Stimulated activated CD4-positive, alpha-beta T cell treated with anti-CD3 and anti-CD28 coated beads, TNF-alpha, amount 100 ng/mL, for 1 hour (primary cell): ENCODE measurements around the gene SVIL.

Experiments used
- DNase-seq, 3 donors: peaks; one replicate each; pipeline ENCODE4 v3.0.0-alpha.2; 2020; ENCODE audit warnings: low read depth in 3 of 3, low spot score in 1 of 3

SVIL gene

DNA sequence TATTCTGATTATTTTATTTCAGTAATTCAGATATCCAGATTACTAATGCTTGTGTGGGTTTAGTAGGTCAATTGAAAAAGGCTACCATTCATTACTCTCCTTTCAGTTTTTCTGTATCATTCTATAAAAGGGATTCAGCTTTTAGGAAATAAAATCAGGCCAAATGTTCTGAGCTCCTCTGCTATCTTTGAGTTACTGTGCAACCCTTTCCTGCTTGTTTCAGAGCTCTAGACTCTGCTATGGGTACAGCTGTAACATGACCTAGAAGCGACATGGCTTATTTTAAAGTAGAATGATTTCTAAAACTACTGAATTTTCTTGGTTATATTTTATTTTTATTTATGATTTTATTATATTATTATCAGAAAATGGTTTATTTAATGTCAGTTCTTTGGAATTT lies 203.1 kb downstream of the SVIL start:
- no peak for DNase-seq

DNA sequence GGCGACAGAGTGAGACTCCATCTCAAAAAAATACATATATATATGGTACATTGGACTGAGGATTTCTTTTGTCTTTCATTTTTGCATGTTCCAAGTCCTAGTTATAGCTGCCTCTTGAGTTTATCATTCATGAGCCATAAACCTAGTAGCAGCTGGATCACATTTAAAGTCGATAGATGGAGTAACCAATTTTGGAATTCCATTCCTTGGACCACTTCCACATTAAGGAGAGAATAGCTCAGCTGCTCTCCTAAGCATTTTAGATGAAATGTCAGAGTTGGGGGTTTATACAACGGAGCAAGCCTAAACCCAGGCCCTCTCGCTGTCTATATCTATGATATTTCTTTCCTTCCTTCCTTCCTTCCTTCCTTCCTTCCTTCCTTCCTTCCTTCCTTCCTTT lies 204.7 kb downstream of the SVIL start:
- DNase-seq, result no peak

DNA sequence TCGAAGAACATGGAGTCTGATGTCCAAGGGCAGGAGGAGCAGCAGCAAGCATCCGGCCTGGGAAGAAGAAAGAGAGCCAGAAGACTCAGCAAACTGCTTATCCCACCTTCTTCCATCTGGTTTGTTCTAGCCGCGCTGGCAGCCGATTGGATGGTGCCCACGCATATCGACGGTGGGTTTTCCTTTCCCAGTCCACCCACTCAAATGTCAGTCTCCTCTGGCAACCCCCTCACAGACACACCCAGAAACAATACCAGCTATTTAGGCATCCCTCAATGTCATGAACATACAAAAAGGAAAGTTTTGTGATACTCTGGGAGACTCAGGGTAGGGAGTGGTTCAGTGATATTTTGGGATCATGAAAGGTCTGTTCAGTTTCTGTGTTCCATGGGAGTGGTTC lies 206.3 kb downstream of the SVIL start:
- DNase-seq, result no peak

- DNase-seq, result no peak
Observed at GRCh38 chr10:29427667-29428066, 207.1 kb downstream of the SVIL start.

- no peak for DNase-seq
Observed at GRCh38 chr10:29426420-29426819, 208.4 kb downstream of the SVIL start.

GRCh38 chr10:29424017-29424416 lies 210.8 kb downstream of the SVIL start:
- DNase-seq, result no peak

DNA sequence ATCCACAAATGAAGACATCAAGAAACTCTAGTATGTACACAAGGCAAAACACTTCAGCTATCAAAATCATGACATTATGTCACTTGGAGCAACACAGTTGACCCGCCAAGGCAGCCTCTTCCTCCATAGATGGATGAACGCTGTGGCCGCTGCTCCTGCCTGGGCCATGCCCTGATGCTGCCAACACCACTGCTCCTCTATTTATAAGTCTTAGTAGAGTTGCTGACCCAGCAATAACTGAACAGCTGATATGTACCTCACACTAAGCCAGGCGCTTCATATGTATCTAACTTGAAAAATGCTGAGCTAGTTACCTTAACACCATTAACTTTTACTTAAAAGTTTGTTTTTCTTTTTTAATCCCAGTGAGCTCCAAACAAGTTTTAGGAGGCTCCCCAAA lies 214.0 kb downstream of the SVIL start:
- no peak for DNase-seq

DNA sequence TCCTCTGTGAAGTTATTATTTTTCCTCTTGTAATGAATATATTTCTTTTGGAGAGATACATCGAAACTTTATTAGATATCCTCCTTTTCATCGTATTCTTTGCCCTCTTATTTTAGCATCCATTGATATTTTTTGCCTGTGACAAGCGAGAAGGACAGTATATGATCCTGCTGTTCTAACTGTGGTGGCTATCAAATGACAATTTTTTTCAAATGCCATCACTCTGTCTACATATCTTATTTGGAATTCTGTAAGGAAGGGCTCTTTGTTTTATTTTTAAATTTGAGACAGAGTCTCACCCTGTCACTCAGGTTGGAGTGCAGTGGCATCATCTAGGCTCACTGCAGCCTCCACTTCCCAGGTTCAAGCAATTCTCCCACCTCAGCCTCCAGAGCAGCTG lies 217.4 kb downstream of the SVIL start:
- no peak for DNase-seq

- no peak for DNase-seq
Observed at GRCh38 chr10:29415876-29416275, 218.9 kb downstream of the SVIL start.

DNA sequence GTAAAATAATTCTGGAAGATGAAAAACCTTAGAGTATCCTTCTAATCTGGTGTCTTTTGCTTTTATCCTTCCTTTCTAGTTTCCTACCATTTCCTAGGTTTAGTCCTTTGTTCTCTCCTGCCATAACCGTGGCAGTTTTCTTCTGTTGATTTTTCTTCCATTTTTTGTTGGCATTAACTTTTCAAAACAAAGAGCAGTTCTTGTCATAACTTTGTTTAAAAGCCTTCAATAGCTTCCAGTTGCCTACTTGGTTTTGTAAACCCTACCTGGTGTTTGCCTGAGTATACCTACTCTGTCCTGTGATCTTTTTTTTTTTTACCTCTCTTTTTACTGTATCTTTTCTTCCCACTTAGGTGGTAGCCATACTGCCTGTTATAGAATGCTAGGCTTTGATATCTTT lies 220.3 kb downstream of the SVIL start:
- DNase-seq, result no peak

- no peak for DNase-seq
Observed at GRCh38 chr10:29412485-29412884, 222.3 kb downstream of the SVIL start.

DNA sequence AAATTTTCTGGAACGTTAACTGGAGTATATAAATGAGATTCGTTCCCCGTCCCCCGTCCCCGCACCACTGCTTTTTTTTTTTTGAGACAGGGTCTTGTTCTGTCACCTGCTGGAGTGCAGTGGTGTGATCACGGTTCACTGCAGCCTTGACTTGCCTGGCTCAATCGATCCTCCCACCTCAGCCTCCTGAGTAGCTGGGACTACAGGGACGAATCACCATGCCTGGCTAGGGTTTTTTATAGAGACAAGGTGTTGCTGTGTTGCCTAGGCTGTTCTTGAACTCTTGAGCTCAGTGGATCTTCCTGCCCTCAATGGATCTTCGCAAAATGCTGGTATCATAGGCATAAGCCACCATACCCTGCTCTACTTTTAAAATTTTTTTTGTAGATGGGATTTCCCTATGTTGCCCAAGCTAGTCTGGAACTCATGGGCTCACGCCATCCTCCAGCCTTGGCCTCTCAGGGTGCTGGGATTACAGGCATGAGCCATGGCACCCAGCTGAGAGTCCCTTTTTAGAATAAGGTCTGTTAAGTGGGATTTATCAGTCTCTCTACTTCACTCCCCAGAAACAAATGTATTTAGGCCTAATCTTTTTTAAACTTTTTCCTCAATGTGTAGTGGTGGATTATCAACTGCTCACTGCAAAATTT lies 223.0 kb downstream of the SVIL start:
- DNase-seq, result no peak

- DNase-seq, result peak in 1 of 3 donors; percentile 22
Observed at GRCh38 chr10:29409241-29410054, 225.3 kb downstream of the SVIL start.

GRCh38 chr10:29408847-29409240 lies 225.9 kb downstream of the SVIL start:
- DNase-seq, result no peak
